ENCODE data around the gene GID8.

GRCh38 chr20:62917720-62918119 lies 20.2 kb upstream of the GID8 start:
- TF ChIP-seq POLR2A (IDR thresholded peaks at IDR 0.05) (no peak), CTCF (IDR thresholded peaks at IDR 0.05) (no peak), EP300 (IDR thresholded peaks at IDR 0.05) (no peak), POLR2AphosphoS5 (IDR thresholded peaks at IDR 0.05) (no peak)
